SK-N-SH treated with all-trans-retinoic acid at 6 μM for 48 hours (cell line): ENCODE data around the gene FAM234B.
"Not testable (repeated sequence)": the region's sequence is repeated elsewhere in the genome, so short reads cannot be mapped to it uniquely, and the experiment has no call there.

Experiments used
- ATAC-seq: fragments of 200-7000 bp; cut with Tn5 transposase; 3 replicates; pipeline ENCODE4 v1.9.1; 2020; ENCODE audit warnings: mild to moderate bottlenecking, moderate library complexity
- ARNTL ChIP-seq: fragments of 450-650 bp; formaldehyde crosslinking; IDR thresholded peaks from 2 replicates; pipeline ENCODE4 v1.5.0; 2020; ENCODE audit warnings: low read depth, mild to moderate bottlenecking, moderate library complexity, borderline replicate concordance
- ESRRG ChIP-seq: fragments of 250-450 bp; sonication (Bioruptor Pico); IDR thresholded peaks from 2 replicates; pipeline ENCODE4 v1.6.1; 2021; ENCODE audit warnings: mild to moderate bottlenecking
- GLIS3 ChIP-seq: fragments of 250-450 bp; sonication (Bioruptor Pico); IDR thresholded peaks from 2 replicates; pipeline ENCODE4 v1.5.0; 2020; ENCODE audit warnings: mild to moderate bottlenecking, moderate library complexity
- ISL1 ChIP-seq: fragments of 250-450 bp; sonication (Bioruptor Pico); IDR thresholded peaks from 2 replicates; pipeline ENCODE4 v2.1.2; 2022; ENCODE audit warnings: mild to moderate bottlenecking, moderate library complexity
- OSR1 ChIP-seq: fragments of 250-450 bp; sonication (Bioruptor Pico); IDR thresholded peaks from 2 replicates; pipeline ENCODE4 v1.8.0; 2022; ENCODE audit warnings: moderate library complexity, mild to moderate bottlenecking, inconsistent platforms
- PPARA ChIP-seq: fragments of 250-450 bp; sonication (Bioruptor Pico); IDR thresholded peaks from 2 replicates; pipeline ENCODE4 v1.5.0; 2020; ENCODE audit warnings: mild to moderate bottlenecking, borderline replicate concordance
- RARB ChIP-seq: fragments of 250-450 bp; sonication (Bioruptor Pico); IDR thresholded peaks from 2 replicates; pipeline ENCODE4 v1.8.0; 2021; ENCODE audit warnings: mild to moderate bottlenecking, moderate library complexity
- SNAI2 ChIP-seq: fragments of 250-450 bp; sonication (Bioruptor Pico); IDR thresholded peaks from 2 replicates; pipeline ENCODE4 v1.5.0; 2020; ENCODE audit warnings: mild to moderate bottlenecking, moderate library complexity
- TCF4 ChIP-seq: fragments of 250-450 bp; sonication (Bioruptor Pico); IDR thresholded peaks from 2 replicates; pipeline ENCODE4 v1.8.0; 2021; ENCODE audit warnings: mild to moderate bottlenecking, moderate library complexity, borderline replicate concordance
- TOX ChIP-seq: fragments of 250-450 bp; sonication (Bioruptor Pico); IDR thresholded peaks from 2 replicates; pipeline ENCODE4 v1.8.0; 2021; ENCODE audit warnings: mild to moderate bottlenecking, moderate library complexity, borderline replicate concordance
- ZC3H10 ChIP-seq: fragments of 250-450 bp; sonication (Bioruptor Pico); IDR thresholded peaks from 2 replicates; pipeline ENCODE4 v1.5.1; 2021; ENCODE audit warnings: mild to moderate bottlenecking, moderate library complexity
- ZFP30 ChIP-seq: fragments of 450-650 bp; formaldehyde crosslinking; IDR thresholded peaks from 2 replicates; pipeline ENCODE4 v1.5.0; 2022; ENCODE audit warnings: mild to moderate bottlenecking, moderate library complexity
- ZNF70 ChIP-seq: fragments of 450-650 bp; formaldehyde crosslinking; IDR thresholded peaks from 2 replicates; pipeline ENCODE4 v1.5.0; 2020; ENCODE audit warnings: mild to moderate bottlenecking, moderate library complexity
- ZNF8 ChIP-seq: fragments of 450-650 bp; formaldehyde crosslinking; IDR thresholded peaks from 2 replicates; pipeline ENCODE4 v1.5.0; 2020; ENCODE audit warnings: mild to moderate bottlenecking, moderate library complexity
- TF ChIP-seq, protein P1 (sequence below): fragments of 250-450 bp; sonication (Bioruptor Pico); IDR thresholded peaks from 2 replicates; pipeline ENCODE4 v1.5.1; 2020; ENCODE audit warnings: low read depth, mild to moderate bottlenecking, moderate library complexity
- TF ChIP-seq, protein P2 (sequence below): fragments of 250-450 bp; sonication (Bioruptor Pico); IDR thresholded peaks from 2 replicates; pipeline ENCODE4 v1.8.0; 2020; ENCODE audit warnings: mild to moderate bottlenecking, moderate library complexity, borderline replicate concordance
- TF ChIP-seq, protein P3 (sequence below): fragments of 250-450 bp; sonication (Bioruptor Pico); IDR thresholded peaks from 2 replicates; pipeline ENCODE4 v1.5.0; 2020; ENCODE audit warnings: mild to moderate bottlenecking, moderate library complexity
- TF ChIP-seq, protein P4 (sequence below): fragments of 250-450 bp; sonication (Bioruptor Pico); IDR thresholded peaks from 2 replicates; pipeline ENCODE4 v1.8.0; 2021; ENCODE audit warnings: low read depth, mild to moderate bottlenecking, moderate library complexity, borderline replicate concordance
- TF ChIP-seq, protein P5 (sequence below): fragments of 250-450 bp; sonication (Bioruptor Pico); IDR thresholded peaks from 2 replicates; pipeline ENCODE4 v1.5.1; 2021; ENCODE audit warnings: mild to moderate bottlenecking, moderate library complexity

The FAM234B gene

DNA sequence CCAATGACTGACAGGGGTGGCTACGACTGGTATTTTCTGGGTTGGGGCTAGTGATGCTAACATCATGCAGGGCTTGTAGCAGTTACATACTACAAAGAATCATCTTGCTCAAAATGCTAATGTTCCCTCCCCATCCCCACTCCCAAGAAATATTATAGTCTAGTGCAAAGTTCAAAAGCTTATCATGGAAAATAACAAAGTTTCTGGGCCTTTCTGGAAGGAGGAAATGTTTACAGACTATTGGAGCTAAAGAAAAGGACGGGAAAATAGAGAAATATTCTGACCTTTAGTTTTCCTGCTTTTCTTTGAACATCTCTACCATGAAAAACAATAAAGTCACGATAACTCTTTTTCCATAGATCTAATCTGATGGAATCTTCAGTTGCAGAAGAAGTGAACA lies 36.1 kb downstream of the FAM234B start:
- no peak for TF ChIP-seq GLIS3 (CRISPR knock-in tag)
- no peak for TF ChIP-seq ZNF70
- no peak for TF ChIP-seq OSR1
- TF ChIP-seq ISL1 (CRISPR knock-in tag): no peak
- no peak for TF ChIP-seq ESRRG (CRISPR knock-in tag)
- no peak for TF ChIP-seq ZNF8 (CRISPR knock-in tag)
- no peak for TF ChIP-seq PPARA (CRISPR knock-in tag)
- TF ChIP-seq ARNTL (CRISPR knock-in tag): no peak
- TF ChIP-seq ZC3H10: no peak
- TF ChIP-seq, protein P1, sequence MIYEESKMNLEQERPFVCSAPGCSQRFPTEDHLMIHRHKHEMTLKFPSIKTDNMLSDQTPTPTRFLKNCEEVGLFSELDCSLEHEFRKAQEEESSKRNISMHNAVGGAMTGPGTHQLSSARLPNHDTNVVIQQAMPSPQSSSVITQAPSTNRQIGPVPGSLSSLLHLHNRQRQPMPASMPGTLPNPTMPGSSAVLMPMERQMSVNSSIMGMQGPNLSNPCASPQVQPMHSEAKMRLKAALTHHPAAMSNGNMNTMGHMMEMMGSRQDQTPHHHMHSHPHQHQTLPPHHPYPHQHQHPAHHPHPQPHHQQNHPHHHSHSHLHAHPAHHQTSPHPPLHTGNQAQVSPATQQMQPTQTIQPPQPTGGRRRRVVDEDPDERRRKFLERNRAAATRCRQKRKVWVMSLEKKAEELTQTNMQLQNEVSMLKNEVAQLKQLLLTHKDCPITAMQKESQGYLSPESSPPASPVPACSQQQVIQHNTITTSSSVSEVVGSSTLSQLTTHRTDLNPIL: no peak
- no peak for TF ChIP-seq TOX (CRISPR knock-in tag)
- no peak for ATAC-seq

DNA sequence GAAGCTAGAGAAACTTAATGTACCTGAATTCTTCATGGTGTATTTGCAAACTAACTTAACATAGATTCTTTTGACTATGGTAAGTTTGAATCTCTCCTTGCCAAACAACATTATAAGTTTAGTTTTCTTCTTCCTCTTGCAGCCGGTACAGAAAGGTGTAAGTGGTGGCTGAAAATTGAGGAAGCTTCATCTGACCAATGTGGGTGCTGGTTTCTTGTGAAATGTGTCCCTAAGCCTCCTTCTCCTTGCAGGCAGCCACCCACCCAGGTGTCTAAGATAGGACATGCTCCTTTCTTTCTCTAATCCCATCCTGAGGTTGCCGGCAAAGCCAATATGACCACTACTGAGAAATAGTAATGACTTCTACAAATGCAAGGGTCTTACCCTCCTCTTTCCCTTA lies 38.7 kb downstream of the FAM234B start:
- TF ChIP-seq, protein P2, sequence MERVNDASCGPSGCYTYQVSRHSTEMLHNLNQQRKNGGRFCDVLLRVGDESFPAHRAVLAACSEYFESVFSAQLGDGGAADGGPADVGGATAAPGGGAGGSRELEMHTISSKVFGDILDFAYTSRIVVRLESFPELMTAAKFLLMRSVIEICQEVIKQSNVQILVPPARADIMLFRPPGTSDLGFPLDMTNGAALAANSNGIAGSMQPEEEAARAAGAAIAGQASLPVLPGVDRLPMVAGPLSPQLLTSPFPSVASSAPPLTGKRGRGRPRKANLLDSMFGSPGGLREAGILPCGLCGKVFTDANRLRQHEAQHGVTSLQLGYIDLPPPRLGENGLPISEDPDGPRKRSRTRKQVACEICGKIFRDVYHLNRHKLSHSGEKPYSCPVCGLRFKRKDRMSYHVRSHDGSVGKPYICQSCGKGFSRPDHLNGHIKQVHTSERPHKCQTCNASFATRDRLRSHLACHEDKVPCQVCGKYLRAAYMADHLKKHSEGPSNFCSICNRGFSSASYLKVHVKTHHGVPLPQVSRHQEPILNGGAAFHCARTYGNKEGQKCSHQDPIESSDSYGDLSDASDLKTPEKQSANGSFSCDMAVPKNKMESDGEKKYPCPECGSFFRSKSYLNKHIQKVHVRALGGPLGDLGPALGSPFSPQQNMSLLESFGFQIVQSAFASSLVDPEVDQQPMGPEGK (CRISPR knock-in tag): no peak
- TF ChIP-seq PPARA (CRISPR knock-in tag): no peak
- no peak for TF ChIP-seq ZFP30 (CRISPR knock-in tag)
- no peak for TF ChIP-seq SNAI2 (CRISPR knock-in tag)
- TF ChIP-seq TCF4: no peak
- TF ChIP-seq, protein P3, sequence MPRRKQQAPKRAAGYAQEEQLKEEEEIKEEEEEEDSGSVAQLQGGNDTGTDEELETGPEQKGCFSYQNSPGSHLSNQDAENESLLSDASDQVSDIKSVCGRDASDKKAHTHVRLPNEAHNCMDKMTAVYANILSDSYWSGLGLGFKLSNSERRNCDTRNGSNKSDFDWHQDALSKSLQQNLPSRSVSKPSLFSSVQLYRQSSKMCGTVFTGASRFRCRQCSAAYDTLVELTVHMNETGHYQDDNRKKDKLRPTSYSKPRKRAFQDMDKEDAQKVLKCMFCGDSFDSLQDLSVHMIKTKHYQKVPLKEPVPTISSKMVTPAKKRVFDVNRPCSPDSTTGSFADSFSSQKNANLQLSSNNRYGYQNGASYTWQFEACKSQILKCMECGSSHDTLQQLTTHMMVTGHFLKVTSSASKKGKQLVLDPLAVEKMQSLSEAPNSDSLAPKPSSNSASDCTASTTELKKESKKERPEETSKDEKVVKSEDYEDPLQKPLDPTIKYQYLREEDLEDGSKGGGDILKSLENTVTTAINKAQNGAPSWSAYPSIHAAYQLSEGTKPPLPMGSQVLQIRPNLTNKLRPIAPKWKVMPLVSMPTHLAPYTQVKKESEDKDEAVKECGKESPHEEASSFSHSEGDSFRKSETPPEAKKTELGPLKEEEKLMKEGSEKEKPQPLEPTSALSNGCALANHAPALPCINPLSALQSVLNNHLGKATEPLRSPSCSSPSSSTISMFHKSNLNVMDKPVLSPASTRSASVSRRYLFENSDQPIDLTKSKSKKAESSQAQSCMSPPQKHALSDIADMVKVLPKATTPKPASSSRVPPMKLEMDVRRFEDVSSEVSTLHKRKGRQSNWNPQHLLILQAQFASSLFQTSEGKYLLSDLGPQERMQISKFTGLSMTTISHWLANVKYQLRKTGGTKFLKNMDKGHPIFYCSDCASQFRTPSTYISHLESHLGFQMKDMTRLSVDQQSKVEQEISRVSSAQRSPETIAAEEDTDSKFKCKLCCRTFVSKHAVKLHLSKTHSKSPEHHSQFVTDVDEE: no peak
- ATAC-seq: no peak

DNA sequence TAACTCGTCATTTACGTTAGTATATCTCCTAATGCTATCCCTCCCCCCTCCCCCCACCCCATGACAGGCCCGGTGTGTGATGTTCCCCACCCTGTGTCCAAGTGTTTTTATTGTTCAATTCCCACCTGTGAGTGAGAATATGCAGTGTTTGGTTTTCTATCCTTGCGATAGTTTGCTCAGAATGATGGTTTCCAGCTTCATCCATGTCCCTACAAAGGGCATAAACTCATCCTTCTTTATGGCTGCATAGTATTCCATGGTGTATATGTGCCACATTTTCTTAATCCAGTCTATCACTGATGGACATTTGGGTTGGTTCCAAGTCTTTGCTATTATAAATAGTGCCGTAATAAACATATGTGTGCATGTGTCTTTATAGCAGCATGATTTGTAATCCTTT lies 39.5 kb downstream of the FAM234B start:
- ATAC-seq: not testable (repeated sequence)

DNA sequence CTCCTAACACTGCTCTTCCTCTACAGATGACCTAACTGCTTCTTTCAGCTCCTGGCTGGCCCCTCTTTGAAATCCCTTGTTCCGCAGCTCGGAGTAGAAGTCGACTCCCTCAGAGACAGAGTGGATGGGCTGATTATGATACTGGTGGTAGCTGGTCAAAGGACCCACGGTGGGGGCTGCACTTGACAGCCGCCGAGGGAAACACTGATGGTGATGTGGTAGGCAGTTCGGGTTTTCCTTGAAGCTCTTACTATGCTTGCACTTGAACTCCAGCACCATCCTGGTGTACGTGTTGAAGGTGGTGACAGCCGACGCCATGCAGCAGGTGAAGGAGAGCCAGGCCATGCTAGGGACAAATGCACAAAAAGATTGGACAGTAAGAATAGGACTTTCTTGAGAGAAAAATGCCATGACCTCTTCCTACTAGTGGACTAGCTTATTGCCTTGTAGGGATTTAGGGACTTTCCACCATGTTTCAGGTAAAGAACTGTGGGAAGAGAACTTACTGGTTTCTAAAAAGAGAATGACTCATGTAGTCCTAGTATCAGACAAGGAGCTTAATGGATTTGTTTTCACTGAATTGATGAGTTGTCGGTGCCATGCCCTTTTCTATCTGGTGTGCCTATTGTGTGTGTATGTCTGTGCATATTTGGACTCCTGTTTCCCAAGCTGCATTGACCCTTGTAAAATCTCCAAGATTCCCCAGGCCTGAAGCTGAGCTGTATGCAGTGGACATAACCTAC lies 40.9 kb downstream of the FAM234B start:
- TF ChIP-seq, protein P4, sequence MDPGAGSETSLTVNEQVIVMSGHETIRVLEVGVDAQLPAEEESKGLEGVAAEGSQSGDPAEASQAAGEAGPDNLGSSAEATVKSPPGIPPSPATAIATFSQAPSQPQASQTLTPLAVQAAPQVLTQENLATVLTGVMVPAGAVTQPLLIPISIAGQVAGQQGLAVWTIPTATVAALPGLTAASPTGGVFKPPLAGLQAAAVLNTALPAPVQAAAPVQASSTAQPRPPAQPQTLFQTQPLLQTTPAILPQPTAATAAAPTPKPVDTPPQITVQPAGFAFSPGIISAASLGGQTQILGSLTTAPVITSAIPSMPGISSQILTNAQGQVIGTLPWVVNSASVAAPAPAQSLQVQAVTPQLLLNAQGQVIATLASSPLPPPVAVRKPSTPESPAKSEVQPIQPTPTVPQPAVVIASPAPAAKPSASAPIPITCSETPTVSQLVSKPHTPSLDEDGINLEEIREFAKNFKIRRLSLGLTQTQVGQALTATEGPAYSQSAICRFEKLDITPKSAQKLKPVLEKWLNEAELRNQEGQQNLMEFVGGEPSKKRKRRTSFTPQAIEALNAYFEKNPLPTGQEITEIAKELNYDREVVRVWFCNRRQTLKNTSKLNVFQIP (CRISPR knock-in tag): no peak
- TF ChIP-seq ZNF70: no peak
- no peak for TF ChIP-seq PPARA (CRISPR knock-in tag)
- no peak for ATAC-seq

DNA sequence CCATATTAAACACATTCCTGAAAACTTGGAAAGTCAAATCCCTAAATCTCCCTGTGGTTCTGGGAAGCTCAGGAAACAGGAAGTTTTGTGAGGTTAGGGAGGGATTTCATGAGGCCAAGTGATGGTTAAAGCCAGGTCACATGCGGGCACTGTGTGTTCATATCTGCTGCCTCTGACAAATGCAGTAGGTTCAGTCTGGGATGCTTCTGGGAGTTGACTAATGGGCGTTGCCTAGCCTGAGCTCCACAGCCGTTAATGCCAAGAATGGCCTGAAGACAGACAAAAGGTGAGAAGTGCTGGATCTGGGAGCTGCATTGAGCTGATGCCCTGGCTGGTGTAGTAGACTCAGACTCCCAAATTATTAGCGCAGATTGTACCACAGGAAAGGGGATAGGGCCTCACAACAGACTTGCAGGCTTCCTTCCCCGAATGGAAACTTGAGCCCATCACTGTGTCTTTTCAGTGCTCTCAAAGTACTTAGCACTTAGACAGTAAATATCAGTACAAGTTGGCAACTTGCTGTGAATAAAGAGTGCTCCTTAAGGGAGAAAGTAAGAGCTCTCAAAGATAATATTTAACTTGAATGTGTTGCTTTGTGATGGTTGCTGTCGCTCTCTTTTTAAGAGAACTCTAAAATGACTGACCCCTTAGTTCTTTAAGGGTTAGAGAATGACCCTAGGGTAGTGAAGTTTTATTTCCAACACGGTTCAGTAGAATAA lies 41.9 kb downstream of the FAM234B start:
- ATAC-seq: no peak
- TF ChIP-seq, protein P3: no peak
- TF ChIP-seq RARB (CRISPR knock-in tag): no peak
- TF ChIP-seq ZNF70: no peak
- TF ChIP-seq, protein P5, sequence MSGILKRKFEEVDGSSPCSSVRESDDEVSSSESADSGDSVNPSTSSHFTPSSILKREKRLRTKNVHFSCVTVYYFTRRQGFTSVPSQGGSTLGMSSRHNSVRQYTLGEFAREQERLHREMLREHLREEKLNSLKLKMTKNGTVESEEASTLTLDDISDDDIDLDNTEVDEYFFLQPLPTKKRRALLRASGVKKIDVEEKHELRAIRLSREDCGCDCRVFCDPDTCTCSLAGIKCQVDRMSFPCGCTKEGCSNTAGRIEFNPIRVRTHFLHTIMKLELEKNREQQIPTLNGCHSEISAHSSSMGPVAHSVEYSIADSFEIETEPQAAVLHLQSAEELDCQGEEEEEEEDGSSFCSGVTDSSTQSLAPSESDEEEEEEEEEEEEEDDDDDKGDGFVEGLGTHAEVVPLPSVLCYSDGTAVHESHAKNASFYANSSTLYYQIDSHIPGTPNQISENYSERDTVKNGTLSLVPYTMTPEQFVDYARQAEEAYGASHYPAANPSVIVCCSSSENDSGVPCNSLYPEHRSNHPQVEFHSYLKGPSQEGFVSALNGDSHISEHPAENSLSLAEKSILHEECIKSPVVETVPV (CRISPR knock-in tag): no peak
- TF ChIP-seq, protein P1: no peak
- no peak for TF ChIP-seq ZFP30 (CRISPR knock-in tag)
- no peak for TF ChIP-seq ZNF8 (CRISPR knock-in tag)
- no peak for TF ChIP-seq GLIS3 (CRISPR knock-in tag)
